Natural killer cell treated with Interleukin-12 subunit alpha and Interleukin-12 subunit beta and Interleukin-15 and Interleukin-18, amount 100 ng/mL, for 72 hours (primary cell): ENCODE data around the gene PCCA. TPM values are rescaled to one million over a fixed set of nuclear protein-coding genes. Genes with fewer than 3 reads are reported as not detected.
A peak's percentile ranks its signal among the peaks of the same experiment; 100 is the strongest.
"Not testable (repeated sequence)": the region's sequence is repeated elsewhere in the genome, so short reads cannot be mapped to it uniquely, and the experiment has no call there.

Experiments
- ATAC-seq, 2 donors: fragments of 150-1000 bp; cut with Tn5 transposase in 1 of 2; sonication (Bioruptor Pico), chemical (Tn5 transposase) in 1 of 2; 2 replicates each; pipeline ENCODE4 v1.10.0; 2021
- DNase-seq: peaks from one replicate; pipeline ENCODE4 v3.0.0; 2022; ENCODE audit warnings: low spot score
- H3K27ac Mint-ChIP-seq, 2 donors: 1 replicate in 1 of 2; 2 replicates in 1 of 2; pipeline ENCODE4 v1.8.0; 2022; ENCODE audit warnings: mixed read lengths in 2 of 2, mild to moderate bottlenecking in 1 of 2, moderate library complexity in 1 of 2
- H3K27me3 Mint-ChIP-seq, 2 donors: 1 replicate in 1 of 2; 2 replicates in 1 of 2; pipeline ENCODE4 v1.8.0; 2022; ENCODE audit warnings: mixed read lengths in 2 of 2
- H3K36me3 Mint-ChIP-seq: one replicate; pipeline ENCODE4 v1.8.0; 2022; ENCODE audit warnings: mixed read lengths
- H3K4me1 Mint-ChIP-seq, 2 donors: 1 replicate in 1 of 2; 2 replicates in 1 of 2; pipeline ENCODE4 v1.8.0; 2022; ENCODE audit warnings: low read depth in 2 of 2, mixed read lengths in 2 of 2, mild to moderate bottlenecking in 1 of 2
- H3K4me3 Mint-ChIP-seq: one replicate; pipeline ENCODE4 v1.8.0; 2022; ENCODE audit warnings: mixed read lengths
- H3K9me3 Mint-ChIP-seq: 2 replicates; pipeline ENCODE4 v1.8.0; 2022; ENCODE audit warnings: mixed read lengths
- total RNA-seq, 2 donors: library from RNA; stranded (reverse); gene quantifications; one replicate each; pipeline ENCODE4 v1.2.3, GENCODE V29; 2022

Gene PCCA
- total RNA-seq, 2 donors from 2014 or later = 9.1 to 27.1 TPM

DNA sequence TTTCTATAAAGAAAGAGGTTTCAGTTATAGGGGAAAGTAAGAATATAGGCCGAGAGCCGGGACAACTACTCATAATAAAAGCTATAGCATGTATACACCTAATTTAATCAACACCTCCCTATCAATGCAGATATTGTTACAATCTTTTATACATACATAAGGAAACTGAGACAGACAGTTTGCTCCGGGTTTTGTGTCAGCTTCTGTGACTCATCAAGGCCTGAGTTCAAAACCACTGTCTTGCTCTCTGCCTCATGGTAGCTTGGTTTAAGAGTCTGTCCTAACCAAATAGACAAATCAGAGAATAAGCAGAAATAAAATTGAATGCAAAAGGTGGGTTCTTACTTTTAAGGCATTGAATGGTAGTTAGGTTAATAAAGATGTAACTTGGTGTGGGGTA is 276.8 kb downstream of the PCCA start:
- Mint-ChIP-seq H3K4me1 (peaks cover 0 to 15% of the 10 kb centered on the region in 2 donors), H3K4me3 (no peak overlapping the region), H3K36me3 (no peaks in the 10 kb centered on the region), H3K27ac (peak overlapping the region in 1 of 2 donors; percentile 13), H3K27me3 (no peaks in the 10 kb centered on the region), H3K9me3 (no peaks in the 10 kb centered on the region)
- DNase-seq (no peak), ATAC-seq (peak in 1 of 2 donors; percentile 68)

DNA sequence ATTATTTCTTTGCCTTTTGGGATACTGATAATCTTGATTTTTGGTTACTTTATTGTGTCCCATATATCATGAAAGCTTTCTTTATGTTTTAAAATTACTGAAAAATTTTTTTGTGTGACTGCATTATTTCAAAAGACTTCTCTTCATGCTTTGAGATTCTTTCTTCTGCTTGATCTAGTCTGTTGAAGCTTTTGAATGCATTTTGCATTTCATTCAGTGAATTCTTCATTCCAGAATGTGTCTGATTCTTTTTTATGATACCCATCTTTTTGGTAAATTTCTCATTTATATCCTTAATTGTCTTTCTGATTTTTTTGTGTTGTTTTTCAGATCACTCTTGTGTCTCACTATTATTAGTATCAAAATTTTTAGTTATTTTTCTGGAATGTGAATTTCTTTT is 289.6 kb downstream of the PCCA start:
- Mint-ChIP-seq H3K27me3 (no peaks in the 10 kb centered on the region), H3K4me3 (no peak overlapping the region), H3K36me3 (peaks cover 37% of the 10 kb centered on the region), H3K4me1 (peaks cover 0 to 2% of the 10 kb centered on the region in 2 donors), H3K27ac (no peak overlapping the region), H3K9me3 (peaks cover 17% of the 10 kb centered on the region)
- DNase-seq = no peak
- ATAC-seq = no peak

DNA sequence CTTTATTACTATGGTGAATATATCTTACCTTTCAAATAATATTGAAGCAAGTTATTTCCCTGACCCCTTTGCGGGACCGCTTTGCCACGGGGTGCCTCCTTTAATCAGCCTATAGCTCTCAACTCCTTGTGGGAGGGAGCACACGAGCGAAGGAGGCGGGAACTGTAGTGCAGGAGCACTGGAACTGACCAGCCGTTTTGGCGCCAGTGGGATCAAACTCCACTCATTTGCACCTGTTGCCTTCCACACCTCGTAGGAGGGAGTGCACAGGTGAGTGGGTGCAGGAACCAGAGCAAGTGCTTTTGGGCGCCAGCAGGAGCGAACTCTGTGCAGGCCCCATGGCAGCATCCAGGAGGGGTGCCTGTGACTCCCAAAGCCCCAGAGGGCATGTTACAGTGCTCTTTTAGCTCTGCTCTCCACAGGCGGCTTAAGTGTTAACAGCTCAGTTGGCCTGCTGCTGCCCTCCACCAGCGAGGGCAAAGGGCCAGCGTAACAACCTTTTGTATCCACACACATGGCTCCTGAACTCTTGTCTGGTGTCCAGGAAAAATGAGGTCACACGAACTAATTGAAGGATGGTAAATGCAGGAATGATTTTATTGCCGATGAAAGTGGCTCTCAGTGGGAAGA is 292.8 kb downstream of the PCCA start:
- Mint-ChIP-seq H3K27me3 (no peaks in the 10 kb centered on the region), H3K9me3 (peaks cover 12% of the 10 kb centered on the region), H3K27ac (no peak overlapping the region), H3K4me1 (peaks cover 0 to 2% of the 10 kb centered on the region in 2 donors), H3K4me3 (no peak overlapping the region), H3K36me3 (peaks cover 26% of the 10 kb centered on the region)
- DNase-seq (no peak), ATAC-seq (no peak)

DNA sequence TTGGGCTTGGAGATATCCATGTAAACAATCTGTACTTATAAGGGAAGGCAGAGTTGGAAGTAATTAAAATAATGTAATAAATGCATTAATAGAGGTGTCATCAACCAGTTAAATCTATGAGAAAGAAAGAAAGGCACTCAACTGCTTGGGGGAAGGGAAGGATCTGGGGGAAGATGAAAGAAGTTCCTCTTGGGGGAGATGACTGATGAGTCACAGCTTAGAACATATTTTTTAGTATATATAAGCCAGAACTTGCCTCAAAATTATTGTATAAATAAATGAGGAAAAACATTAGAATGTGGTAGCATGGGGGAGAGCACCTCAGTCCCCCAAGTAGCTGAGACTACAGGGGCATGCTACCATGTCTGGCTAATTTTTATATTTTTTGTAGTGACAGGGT is 293.9 kb downstream of the PCCA start:
- H3K9me3 Mint-ChIP-seq = peaks cover 11% of the 10 kb centered on the region
- DNase-seq (no peak), ATAC-seq (no peak)
- no peaks in the 10 kb centered on the region for H3K27me3 Mint-ChIP-seq
- no peak overlapping the region for H3K27ac Mint-ChIP-seq
- H3K4me3 Mint-ChIP-seq = no peak overlapping the region
- H3K36me3 Mint-ChIP-seq = peaks cover 19% of the 10 kb centered on the region
- H3K4me1 Mint-ChIP-seq = peaks cover 0 to 2% of the 10 kb centered on the region in 2 donors

DNA sequence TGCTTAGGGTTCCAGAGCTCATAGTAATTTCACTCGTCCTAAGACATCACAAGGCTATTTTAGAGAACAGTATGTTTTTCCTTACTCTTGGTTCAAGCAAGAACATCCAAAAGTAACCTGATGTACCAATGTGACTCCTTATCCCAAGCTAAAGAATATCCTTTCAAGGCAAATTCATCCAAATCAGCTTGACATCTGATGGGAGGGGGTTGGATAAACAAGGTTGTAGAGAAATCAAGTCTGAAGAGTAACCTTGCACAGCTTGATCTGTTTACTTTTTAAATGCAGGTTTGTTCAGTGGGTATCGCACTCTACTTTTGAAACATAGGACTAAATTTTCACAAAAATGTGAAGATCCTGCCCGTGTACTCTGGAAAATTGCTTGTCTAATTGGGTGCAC is 298.5 kb downstream of the PCCA start:
- H3K27ac Mint-ChIP-seq = no peak overlapping the region
- H3K4me3 Mint-ChIP-seq = no peak overlapping the region
- H3K9me3 Mint-ChIP-seq = no peaks in the 10 kb centered on the region
- no peak for DNase-seq
- H3K36me3 Mint-ChIP-seq = no peaks in the 10 kb centered on the region
- H3K27me3 Mint-ChIP-seq = no peaks in the 10 kb centered on the region
- H3K4me1 Mint-ChIP-seq = peaks cover 4 to 8% of the 10 kb centered on the region in 2 donors
- no peak for ATAC-seq

DNA sequence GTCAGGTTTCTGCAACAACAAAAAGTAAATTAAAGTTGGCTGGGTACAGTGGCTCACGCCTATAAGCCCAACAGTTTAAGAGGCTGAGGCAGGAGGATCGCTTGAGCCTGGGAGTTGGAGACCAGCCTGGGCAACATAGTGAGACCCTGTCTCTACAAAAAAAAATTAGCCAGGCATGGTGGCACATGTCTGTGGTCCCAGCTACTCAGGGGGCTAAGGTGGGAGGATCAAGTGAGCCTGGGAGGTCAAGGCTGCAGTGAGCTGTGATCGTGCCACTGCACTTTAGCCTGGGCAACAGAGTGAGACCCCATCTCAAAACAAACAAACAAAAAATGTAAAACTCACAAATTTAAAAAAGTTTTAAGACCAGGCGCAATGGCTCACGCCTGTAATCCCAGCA is 299.3 kb downstream of the PCCA start:
- not testable (repeated sequence) for H3K9me3 Mint-ChIP-seq, ATAC-seq

DNA sequence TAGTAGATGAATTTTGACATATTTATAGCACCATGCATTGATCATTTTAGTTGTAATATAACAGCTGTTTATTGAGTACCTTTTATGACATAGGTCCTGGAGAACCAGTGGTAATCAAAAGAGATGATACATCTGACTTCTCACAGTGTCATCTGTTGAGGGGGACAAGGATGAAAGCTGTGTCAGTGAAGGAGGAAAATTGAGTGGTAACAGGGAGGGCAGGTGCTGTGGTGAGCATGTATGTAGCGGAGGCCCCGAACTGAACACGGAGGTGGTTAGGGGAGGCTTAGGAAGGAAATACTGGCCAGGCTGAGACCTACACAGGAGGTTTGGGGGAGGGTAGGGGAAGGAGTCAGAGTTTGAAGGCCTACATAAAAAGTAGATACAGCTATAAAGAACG is 300.0 kb downstream of the PCCA start:
- H3K9me3 Mint-ChIP-seq = no peaks in the 10 kb centered on the region
- H3K4me1 Mint-ChIP-seq = peaks cover 12 to 16% of the 10 kb centered on the region in 2 donors
- no peak for ATAC-seq
- no peaks in the 10 kb centered on the region for H3K36me3 Mint-ChIP-seq
- DNase-seq = no peak
- no peaks in the 10 kb centered on the region for H3K27me3 Mint-ChIP-seq
- no peak overlapping the region for H3K27ac Mint-ChIP-seq
- H3K4me3 Mint-ChIP-seq = no peak overlapping the region

More for the DNA sequence above, 299.3 kb downstream of the PCCA start:
- H3K4me3 Mint-ChIP-seq, H3K36me3 Mint-ChIP-seq, H3K27ac Mint-ChIP-seq, H3K27me3 Mint-ChIP-seq, DNase-seq: not testable (repeated sequence)
- peaks cover 11 to 15% of the 10 kb centered on the region in 2 donors for H3K4me1 Mint-ChIP-seq

DNA sequence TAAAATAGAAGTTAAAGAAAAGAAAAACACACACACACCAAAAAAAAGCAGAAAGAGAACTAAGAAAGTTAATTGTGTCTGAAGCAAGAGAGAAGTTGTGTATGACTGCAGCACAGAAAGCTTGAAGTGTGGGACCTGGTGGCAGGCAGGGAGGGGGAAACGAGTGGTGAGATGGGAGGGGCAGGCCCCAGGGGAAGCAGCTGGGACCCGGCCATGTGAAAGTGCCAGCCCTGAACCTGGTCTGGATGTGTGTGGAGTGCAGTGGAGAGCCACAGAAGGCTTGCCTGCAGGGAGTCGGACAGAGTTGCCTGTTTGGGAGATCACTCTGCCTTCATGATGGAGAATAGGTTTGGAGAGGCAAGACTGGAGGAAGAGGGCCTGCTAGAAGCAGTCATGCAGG is 300.7 kb downstream of the PCCA start:
- Mint-ChIP-seq H3K36me3 (no peaks in the 10 kb centered on the region), H3K27me3 (no peaks in the 10 kb centered on the region), H3K9me3 (no peaks in the 10 kb centered on the region), H3K4me1 (peaks cover 12 to 17% of the 10 kb centered on the region in 2 donors), H3K27ac (no peak overlapping the region), H3K4me3 (no peak overlapping the region)
- DNase-seq (no peak), ATAC-seq (no peak)

DNA sequence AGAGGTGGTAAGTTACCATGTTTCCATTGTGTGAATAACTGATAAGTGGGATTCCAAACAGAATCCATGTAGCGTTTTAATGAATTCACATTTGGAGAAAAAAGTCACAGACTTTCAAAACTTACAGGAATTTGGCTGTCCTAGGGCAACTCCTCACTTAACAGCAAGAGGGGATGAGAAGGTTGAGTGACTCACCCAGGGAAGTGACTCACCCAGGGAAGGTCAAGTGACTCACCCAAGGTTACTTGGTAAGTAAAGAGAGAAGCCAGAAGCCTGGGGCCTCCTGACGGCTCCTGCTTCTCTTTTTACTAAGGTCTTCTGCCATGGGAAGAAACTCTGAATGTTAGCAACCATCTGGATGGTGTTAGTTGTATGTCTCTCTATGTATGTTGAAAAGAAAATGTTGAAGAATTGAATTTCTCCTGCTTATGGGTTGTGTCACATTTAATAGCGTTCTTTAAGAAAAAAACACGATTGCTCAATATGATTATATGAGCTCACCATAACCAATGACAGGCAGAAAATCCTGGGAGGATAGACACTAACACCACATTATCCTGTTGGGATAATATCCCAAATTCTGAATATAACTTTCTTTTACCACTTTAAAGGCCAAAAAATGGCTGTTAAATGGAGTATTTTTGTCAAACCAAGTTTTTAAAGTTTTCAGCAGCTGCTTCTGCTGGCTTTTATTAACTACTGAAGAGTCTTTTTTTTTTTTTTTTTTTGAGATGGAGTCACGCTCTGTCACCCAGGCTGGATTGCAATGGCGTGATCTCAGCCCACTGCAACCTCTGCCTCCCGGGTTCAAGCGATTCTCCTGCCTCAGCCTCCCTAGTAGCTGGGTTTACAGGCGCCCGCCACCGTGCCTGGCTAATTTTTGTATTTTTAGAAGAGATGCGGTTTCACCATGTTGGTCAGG is 304.1 kb downstream of the PCCA start:
- Mint-ChIP-seq H3K4me3 (peak overlapping the region; percentile 87), H3K9me3 (no peaks in the 10 kb centered on the region), H3K27ac (peak overlapping the region in 1 of 2 donors; percentile 92), H3K36me3 (no peaks in the 10 kb centered on the region), H3K4me1 (peaks cover 14 to 28% of the 10 kb centered on the region in 2 donors), H3K27me3 (no peaks in the 10 kb centered on the region)
- ATAC-seq (peak; percentile 93 to 96), DNase-seq (peak; percentile 73)

DNA sequence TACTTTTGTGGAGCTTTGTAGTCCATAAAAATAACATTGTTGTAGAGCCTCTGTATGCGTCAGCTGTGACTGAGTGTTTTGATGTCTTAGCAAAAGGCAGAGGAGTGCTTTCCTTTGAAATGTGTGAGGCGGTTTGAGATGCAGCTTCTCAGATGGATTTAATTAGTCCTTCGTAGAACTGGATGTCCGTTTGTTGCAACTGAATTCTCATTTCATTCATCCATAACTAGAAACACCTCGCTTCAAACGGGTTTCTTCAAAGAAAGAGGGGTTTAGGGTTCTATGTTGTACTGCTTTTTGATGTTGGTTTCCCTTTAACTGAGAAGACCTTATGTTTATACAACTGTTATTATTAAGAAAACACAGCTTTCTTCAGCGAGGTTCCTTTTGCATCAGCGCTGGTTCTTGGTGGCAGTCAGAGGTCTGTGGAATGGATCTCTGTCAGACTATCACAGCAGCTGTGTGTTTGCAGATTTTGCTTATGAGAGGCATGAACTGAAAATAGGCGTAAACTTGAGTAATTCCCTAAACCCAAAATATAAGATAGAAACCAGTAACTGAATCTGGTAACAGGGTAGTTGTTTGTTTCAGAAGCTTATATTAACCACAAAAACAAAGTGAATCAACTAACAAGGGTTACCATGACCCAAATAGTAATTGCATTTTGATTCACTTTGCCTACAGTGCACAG is 305.3 kb downstream of the PCCA start:
- H3K36me3 Mint-ChIP-seq = no peaks in the 10 kb centered on the region
- peaks cover 14 to 28% of the 10 kb centered on the region in 2 donors for H3K4me1 Mint-ChIP-seq
- no peaks in the 10 kb centered on the region for H3K9me3 Mint-ChIP-seq
- H3K4me3 Mint-ChIP-seq = peak overlapping the region; percentile 57
- ATAC-seq (peak; percentile 48 to 85), DNase-seq (no peak)
- no peaks in the 10 kb centered on the region for H3K27me3 Mint-ChIP-seq
- no peak overlapping the region for H3K27ac Mint-ChIP-seq

DNA sequence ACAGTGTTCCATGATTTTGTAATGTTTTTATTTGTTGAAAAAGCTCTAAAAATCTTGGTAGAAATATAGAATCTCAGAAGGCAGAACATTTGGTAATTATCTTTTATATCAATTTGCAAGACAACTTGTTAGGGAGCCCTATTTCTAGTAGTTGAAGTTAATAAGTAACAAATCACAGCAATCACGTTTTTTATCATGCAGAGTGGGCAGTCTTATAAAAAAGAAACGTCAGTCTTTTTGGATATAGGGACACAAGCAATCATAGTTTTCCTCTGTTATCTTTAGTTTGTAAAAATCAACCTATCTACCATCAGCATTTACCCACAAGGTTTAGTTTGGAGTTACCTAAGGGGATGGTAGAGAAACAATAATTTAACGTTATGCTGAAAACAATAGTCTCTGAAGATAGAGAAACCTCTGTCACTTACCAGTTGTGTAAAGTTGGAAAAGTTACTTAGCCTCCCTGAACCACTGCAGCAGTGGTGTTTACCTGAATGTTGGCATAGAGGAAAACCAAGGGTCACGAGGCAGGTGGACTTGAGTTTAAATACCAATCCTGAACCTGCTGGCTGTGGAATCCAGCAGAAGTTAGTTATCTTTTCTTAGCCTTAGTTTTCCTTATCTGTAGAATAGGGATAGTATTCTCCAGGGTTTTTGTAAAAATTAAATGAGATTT is 306.9 kb downstream of the PCCA start:
- ATAC-seq = no peak
- H3K27me3 Mint-ChIP-seq = no peaks in the 10 kb centered on the region
- H3K9me3 Mint-ChIP-seq = no peaks in the 10 kb centered on the region
- peaks cover 14 to 28% of the 10 kb centered on the region in 2 donors for H3K4me1 Mint-ChIP-seq
- H3K27ac Mint-ChIP-seq = no peak overlapping the region
- no peak for DNase-seq
- H3K4me3 Mint-ChIP-seq = no peak overlapping the region
- no peaks in the 10 kb centered on the region for H3K36me3 Mint-ChIP-seq

DNA sequence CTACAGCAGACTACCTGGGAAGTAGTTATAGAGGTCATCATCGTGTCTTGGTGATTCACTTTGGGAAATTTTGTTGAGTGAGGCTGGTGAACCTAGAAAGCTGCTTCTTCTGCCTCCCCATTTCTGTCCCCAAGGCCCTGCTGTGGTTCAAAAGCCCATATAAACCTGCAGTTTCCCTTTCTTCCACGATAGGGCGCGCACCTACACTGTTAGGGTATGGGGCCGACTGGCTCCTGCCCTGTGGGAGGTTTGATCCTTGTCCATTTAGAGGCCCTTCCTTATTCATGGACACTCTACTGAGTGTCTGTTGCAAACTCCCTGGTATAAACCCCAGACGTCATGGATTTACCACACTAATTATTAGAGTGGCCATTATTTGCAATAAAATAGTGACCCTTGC is 307.9 kb downstream of the PCCA start:
- Mint-ChIP-seq H3K4me1 (peaks cover 14 to 27% of the 10 kb centered on the region in 2 donors), H3K27ac (peak overlapping the region in 1 of 2 donors; percentile 41), H3K4me3 (no peak overlapping the region), H3K27me3 (no peaks in the 10 kb centered on the region), H3K36me3 (no peaks in the 10 kb centered on the region), H3K9me3 (no peaks in the 10 kb centered on the region)
- ATAC-seq (no peak), DNase-seq (no peak)

DNA sequence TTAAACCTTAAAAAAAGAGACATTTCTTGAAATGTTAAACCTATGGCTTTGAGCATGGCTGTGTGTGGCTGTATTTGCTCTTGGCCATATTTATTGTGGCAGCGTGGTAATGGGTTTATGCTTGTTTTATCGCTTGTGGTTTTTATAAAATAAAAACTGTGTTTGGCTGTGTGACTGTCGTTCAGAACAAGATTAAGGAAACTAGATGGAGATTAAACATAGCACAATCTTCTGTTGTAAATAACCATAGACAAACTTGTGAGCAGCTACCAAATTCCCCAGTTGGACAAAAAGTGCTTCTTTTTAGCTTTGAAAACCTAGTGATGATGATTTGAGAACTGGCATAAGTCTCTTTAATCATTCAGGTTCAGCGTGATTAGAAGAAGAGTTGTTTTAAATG is 308.7 kb downstream of the PCCA start:
- DNase-seq (no peak), ATAC-seq (no peak)
- no peaks in the 10 kb centered on the region for H3K27me3 Mint-ChIP-seq
- no peak overlapping the region for H3K4me3 Mint-ChIP-seq
- peaks cover 11 to 20% of the 10 kb centered on the region in 2 donors for H3K4me1 Mint-ChIP-seq
- peaks cover 1% of the 10 kb centered on the region for H3K9me3 Mint-ChIP-seq
- H3K27ac Mint-ChIP-seq = no peak overlapping the region
- peaks cover 3% of the 10 kb centered on the region for H3K36me3 Mint-ChIP-seq
